GM12878 (cell line): ENCODE data around the gene KRT7. TPM values are rescaled to one million over a fixed set of nuclear protein-coding genes. Genes with fewer than 3 reads are reported as not detected.

Experiments used
- ATAC-seq: fragments of 200-7000 bp; cut with Tn5 transposase; 3 replicates; pipeline ENCODE4 v1.9.1; 2020; ENCODE audit warnings: mild to moderate bottlenecking, moderate library complexity
- BruUV-seq: library from RNA; stranded (reverse); fragments of 400-500 nt; replicated peaks from 2 replicates; lab custom pipeline; 2021; lab: Mats Ljungman, UMichigan
- CTCF ChIA-PET: fragments of 300-600 bp; sonication (Branson Sonifier 250); formaldehyde crosslinking; extraction: SDS; loops from one replicate; lab custom pipeline; 2021; ENCODE audit warnings: inconsistent platforms; lab: Yijun Ruan, JAX
- POLR2A ChIA-PET: fragments of 350-600 bp; formaldehyde crosslinking; extraction: SDS; loops from one replicate; lab custom pipeline; 2021; ENCODE audit warnings: inconsistent platforms; lab: Charles Lee
- RAD21 ChIA-PET: fragments of 300-600 bp; sonication (Branson Sonifier 250); formaldehyde crosslinking; loops from one replicate; lab custom pipeline; 2023; ENCODE audit warnings: antibody characterized with exemption; ENCODE audit not compliant: unreplicated experiment; lab: Charles Lee
- SMC1A ChIA-PET: fragments of 300-600 bp; sonication (Branson Sonifier 250); formaldehyde crosslinking; loops from one replicate; lab custom pipeline; 2023; ENCODE audit not compliant: unreplicated experiment, uncharacterized antibody; lab: Charles Lee
- DNase-seq: peaks from one replicate; pipeline ENCODE4 v3.0.0-alpha.2; 2011; ENCODE audit warnings: low read depth, low spot score
- FAIRE-seq: peaks from 3 replicates; lab custom pipeline; 2011; peaks lifted over from hg19 to GRCh38; lab: Jason Lieb, UNC
- H2AFZ ChIP-seq: 2 replicates; pipeline ENCODE4 v1.6.0; 2011; ENCODE audit warnings: low read depth, low read length, control low read depth; ENCODE audit not compliant: control insufficient read depth
- H3K27ac ChIP-seq: 2 replicates; pipeline ENCODE4 v1.5.1; 2011; ENCODE audit warnings: control low read depth; ENCODE audit not compliant: control insufficient read depth, insufficient read depth
- H3K27me3 ChIP-seq, 2 experiments: replicated peaks in 1 of 2; 2 replicates each; pipeline versions ENCODE4 v1.6.0 to v1.6.1; 2011; ENCODE audit warnings: low read length in 1 of 2; ENCODE audit not compliant: control insufficient read depth in 2 of 2, insufficient read depth in 2 of 2
- H3K36me3 ChIP-seq, 2 experiments: 2 replicates each; pipeline ENCODE4 v1.5.1; 2011; ENCODE audit warnings: low read length in 1 of 2; ENCODE audit not compliant: control insufficient read depth in 2 of 2, insufficient read depth in 2 of 2
- H3K4me1 ChIP-seq: 2 replicates; pipeline ENCODE4 v1.6.1; 2011; ENCODE audit warnings: mild to moderate bottlenecking, low read length, moderate library complexity, mixed read lengths; ENCODE audit not compliant: control insufficient read depth, insufficient read depth
- H3K4me2 ChIP-seq: 2 replicates; pipeline ENCODE4 v1.6.0; 2011; ENCODE audit warnings: control low read depth; ENCODE audit not compliant: control insufficient read depth, insufficient read depth
- H3K4me3 ChIP-seq: fragments of 200-600 bp; sonication (generic); 2 replicates; pipeline ENCODE4 v1.5.1; 2016
- H3K79me2 ChIP-seq: 2 replicates; pipeline ENCODE4 v1.6.0; 2011; ENCODE audit warnings: low read length; ENCODE audit not compliant: control insufficient read depth, insufficient read depth
- H3K9ac ChIP-seq: 2 replicates; pipeline ENCODE4 v1.8.0; 2011; ENCODE audit warnings: low read length, control low read depth, mixed read lengths; ENCODE audit not compliant: control insufficient read depth, insufficient read depth
- H3K9me3 ChIP-seq: replicated peaks from 3 replicates; pipeline ENCODE4 v1.5.1; 2011; ENCODE audit warnings: mild to moderate bottlenecking, low read length; ENCODE audit not compliant: control insufficient read depth, insufficient read depth
- H4K20me1 ChIP-seq: 2 replicates; pipeline ENCODE4 v1.6.0; 2011; ENCODE audit not compliant: control insufficient read depth, insufficient read depth
- BCL3 ChIP-seq: IDR thresholded peaks from 2 replicates; pipeline ENCODE4 v1.6.1; 2011; ENCODE audit warnings: borderline replicate concordance, low read depth, mild to moderate bottlenecking, moderate library complexity, low read length; ENCODE audit not compliant: insufficient read depth, poor library complexity, severe bottlenecking
- EGR1 ChIP-seq, 2 experiments: IDR thresholded peaks; 1 replicate in 1 of 2; 2 replicates in 1 of 2; pipeline ENCODE4 v1.6.1; 2011 to 2012; ENCODE audit warnings: low read depth in 2 of 2, low read length in 2 of 2, borderline replicate concordance in 1 of 2, mild to moderate bottlenecking in 1 of 2, moderate library complexity in 1 of 2
- IKZF2 ChIP-seq, 2 experiments: fragments of 450-650 bp; IDR thresholded peaks; 2 replicates each; pipeline ENCODE4 v1.6.1; 2017; ENCODE audit warnings: mild to moderate bottlenecking in 2 of 2, moderate library complexity in 2 of 2
- LARP7 ChIP-seq: fragments of 450-650 bp; IDR thresholded peaks from 2 replicates; pipeline ENCODE4 v1.6.1; 2017; ENCODE audit warnings: mild to moderate bottlenecking
- NFIC ChIP-seq: IDR thresholded peaks from 2 replicates; pipeline ENCODE4 v1.6.1; 2012; ENCODE audit warnings: low read depth, mild to moderate bottlenecking, inconsistent platforms, low read length, moderate library complexity
- NFYA ChIP-seq: IDR thresholded peaks from 2 replicates; pipeline ENCODE4 v1.6.1; 2011; ENCODE audit warnings: low read depth, mild to moderate bottlenecking, low read length, improper control_type of control experiment, borderline replicate concordance
- NFYB ChIP-seq: IDR thresholded peaks from 2 replicates; pipeline ENCODE4 v1.6.1; 2011; ENCODE audit warnings: low read depth, mild to moderate bottlenecking, low read length, improper control_type of control experiment, moderate library complexity; ENCODE audit not compliant: insufficient read depth
- NR2C2 ChIP-seq: IDR thresholded peaks from 2 replicates; pipeline ENCODE4 v1.6.1; 2011; ENCODE audit warnings: borderline replicate concordance, low read depth; ENCODE audit not compliant: control insufficient read depth, insufficient read length
- PAX5 ChIP-seq: IDR thresholded peaks from 2 replicates; pipeline ENCODE4 v1.6.1; 2011; ENCODE audit warnings: low read depth, low read length, borderline replicate concordance
- PML ChIP-seq: IDR thresholded peaks from 2 replicates; pipeline ENCODE4 v1.6.1; 2012; ENCODE audit warnings: low read length, inconsistent platforms
- SIN3A ChIP-seq: IDR thresholded peaks from 2 replicates; pipeline ENCODE4 v1.6.1; 2012; ENCODE audit warnings: low read depth, low read length, improper control_type of control experiment
- SP1 ChIP-seq: IDR thresholded peaks from one replicate; pipeline ENCODE4 v1.6.1; 2011; ENCODE audit warnings: low read depth, low read length
- SPI1 ChIP-seq: IDR thresholded peaks from 2 replicates; pipeline ENCODE4 v1.6.1; 2011; ENCODE audit warnings: low read depth, mild to moderate bottlenecking, low read length, moderate library complexity, borderline replicate concordance; ENCODE audit not compliant: insufficient read depth
- WGBS: methylation state at CpG from one replicate; pipeline ENCODE4 v1.1.6; 2016; ENCODE audit warnings: low lambda C conversion rate; ENCODE audit not compliant: insufficient replicate concordance, insufficient coverage; ENCODE audit errors: missing lambda C conversion rate; 5-methylcytosine and 5-hydroxymethylcytosine counted together
- in situ Hi-C: fragments of 300-500 bp; cut with MboI; formaldehyde crosslinking; loops from 9 replicates; pipeline ENCODE4 v1.14.3; 2018; ENCODE audit warnings: mixed read lengths
- intact Hi-C: fragments of 100-400 bp; cut with micrococcal nuclease; formaldehyde crosslinking; loops from one replicate; pipeline ENCODE4 v1.14.2; 2022; ENCODE audit not compliant: unreplicated experiment
- polyA plus RNA-seq, 11 experiments: library from polyadenylated mRNA; depleted of rRNA in 4 of 11; unstranded in 6 of 11; stranded (reverse) in 5 of 11; fragments of >200 nt; fragmentation: Nextera tagmentation in 4 of 11; fragmentation: Illumina TruSeq in 1 of 11; extraction: Ambion mirVana in 4 of 11; extraction: Trizol in 1 of 11; gene quantifications; 1 replicate in 1 of 11; 2 replicates in 10 of 11; pipeline versions ENCODE4 v1.2.1 to v1.2.3, GENCODE V29; 2011 to 2016; ENCODE audit warnings: inconsistent platforms in 2 of 11, missing spikeins in 2 of 11, low read depth in 1 of 11
- total RNA-seq, 4 experiments: library from RNA; depleted of rRNA in 3 of 4; stranded (reverse); fragments of >200 nt in 3 of 4; fragmentation: Illumina TruSeq in 1 of 4; extraction: Trizol in 1 of 4; gene quantifications; 2 replicates each; pipeline versions ENCODE4 v1.2.1 to v1.2.3, GENCODE V29; 2013 to 2021

KRT7 gene
- total and polyA plus RNA-seq, 10 of the 15 experiments (the other 5 are each of a cell fraction or from before 2014, with no cell fraction given), result 0.90 to 18.7 (median 4.8) TPM

- Histone ChIP-seq H4K20me1 (no peaks in the 10 kb centered on the region), H3K36me3 (no peaks in the 10 kb centered on the region), H2AFZ (no peak overlapping the region), H3K4me3 (no peak overlapping the region), H3K4me1 (peaks cover 6% of the 10 kb centered on the region), H3K27me3 (no peaks in the 10 kb centered on the region), H3K79me2 (no peaks in the 10 kb centered on the region), H3K9me3 (no peaks in the 10 kb centered on the region), H3K4me2 (no peak overlapping the region), H3K9ac (no peak overlapping the region), H3K27ac (no peak overlapping the region)
- TF ChIP-seq PML, result no peak
- ChIA-PET SMC1A (interaction anchor here (1.6 kb wide), 1 partner anchor 9 kb away, joined by 5 read pairs; no protein-coding TSS in a partner anchor), POLR2A (no interaction called here), RAD21 (no interaction called here), CTCF (interaction anchor here (0.8 to 2.0 kb wide), 6 partner anchors 26 to 76 kb away, joined by 3 to 8 read pairs (median 4); no protein-coding TSS in a partner anchor)
- FAIRE-seq, result no peak
- 42% methylated on average over 2 of the region's 2 CpGs for WGBS
- DNase-seq, result no peak
- no peak for ATAC-seq
- no TSS peak for BruUV-seq
- in situ Hi-C loops, result no loop called here
- intact Hi-C loops, result no loop called here
Measured at GRCh38 chr12:52285172-52285745, 52.2 kb downstream of the KRT7 start.

- in situ Hi-C loops, result no loop called here
- TF ChIP-seq NFYA, result no peak
- TF ChIP-seq BCL3, result no peak
- no peak for TF ChIP-seq SPI1
- TF ChIP-seq SP1, result no peak
- TF ChIP-seq PAX5, result no peak
- TF ChIP-seq EGR1 (IDR thresholded peaks at IDR 0.05; ENCODE audit: borderline replicate concordance in 1 of 2, low read depth in 2 of 2, low read length in 2 of 2), result no peak
- no peak for TF ChIP-seq SIN3A
- no peak for TF ChIP-seq NFIC
- no peak for TF ChIP-seq IKZF2 (IDR thresholded peaks at IDR 0.05)
- TF ChIP-seq NR2C2, result no peak
- TF ChIP-seq LARP7, result no peak
- no peak for TF ChIP-seq NFYB
- SMC1A ChIA-PET, result interaction anchor here (0.7 to 1.3 kb wide), 2 partner anchors 26 to 64 kb away, joined by 3 read pairs; no protein-coding TSS in a partner anchor
Measured at GRCh38 chr12:52285851-52286530, 52.9 kb downstream of the KRT7 start.

More at GRCh38 chr12:52285851-52286530, 52.9 kb downstream of the KRT7 start:
- intact Hi-C loops, result no loop called here
- RAD21 ChIA-PET, result no interaction called here
- 51% methylated on average over 20 of the region's 24 CpGs for WGBS
- Histone ChIP-seq H2AFZ (no peak overlapping the region), H3K79me2 (no peaks in the 10 kb centered on the region), H3K9ac (no peak overlapping the region), H3K4me3 (no peak overlapping the region), H3K4me1 (peaks cover 6% of the 10 kb centered on the region), H3K9me3 (no peaks in the 10 kb centered on the region), H3K36me3 (no peaks in the 10 kb centered on the region), H4K20me1 (no peaks in the 10 kb centered on the region), H3K4me2 (no peak overlapping the region), H3K27me3 (no peaks in the 10 kb centered on the region), H3K27ac (no peak overlapping the region)
- no TSS peak for BruUV-seq
- CTCF ChIA-PET, result interaction anchor here (0.8 to 1.8 kb wide), 6 partner anchors 8 to 75 kb away, joined by 3 to 9 read pairs (median 4); no protein-coding TSS in a partner anchor
- no peak for ATAC-seq
- POLR2A ChIA-PET, result no interaction called here
- DNase-seq, result no peak
- no peak for FAIRE-seq
